Measurements from ENCODE around the gene GOLGA5. TPM values are rescaled to one million over a fixed set of nuclear protein-coding genes. Genes with fewer than 3 reads are reported as not detected.

GOLGA5 gene
- total RNA-seq, 1 experiment from 2014 or later = 23.5 TPM

- ChIA-PET POLR2A (ENCODE audit: unreplicated experiment) (no interaction called here), CTCF (interaction anchor here (0.6 kb wide), 1 partner anchor 360 kb away, joined by 8 read pairs; no protein-coding TSS in a partner anchor)
- Histone ChIP-seq H3K79me2 (ENCODE audit: low read length) (peaks cover 65% of the 10 kb centered on the region), H3K4me2 (ENCODE audit: low read length) (peak overlapping the region; percentile 4; the same call in 1 of the 2 replicates), H2AFZ (ENCODE audit: low read length) (no peak overlapping the region), H3F3A (ENCODE audit: low read length, unreplicated experiment) (no peaks in the 10 kb centered on the region), H3K9me2 (replicated peaks; ENCODE audit: low read length) (no peaks in the 10 kb centered on the region), H3K27ac (ENCODE audit: low read length) (no peak overlapping the region), H3K27me3 (ENCODE audit: low read length) (no peaks in the 10 kb centered on the region), H4K20me1 (ENCODE audit: low read length) (no peaks in the 10 kb centered on the region), H3K9ac (ENCODE audit: low read length) (no peak overlapping the region), H3K4me1 (ENCODE audit: insufficient read depth, low read length) (0 out of 2 replicates have a peak, but pooled peaks cover 4% of the 10 kb centered on the region), H3K9me3 (ENCODE audit: low read length) (no peaks in the 10 kb centered on the region), H3K36me3 (ENCODE audit: low read depth, low read length) (peaks cover 13% of the 10 kb centered on the region; the same call in 1 of the 2 replicates), H3K4me3 (ENCODE audit: low read length) (no peak overlapping the region)
- DNase-seq (no peak), ATAC-seq (no peak)
- no peak for TF ChIP-seq EZH2 (IDR thresholded peaks at IDR 0.05; ENCODE audit: low read length, unreplicated experiment)
- TF ChIP-seq, protein P1, sequence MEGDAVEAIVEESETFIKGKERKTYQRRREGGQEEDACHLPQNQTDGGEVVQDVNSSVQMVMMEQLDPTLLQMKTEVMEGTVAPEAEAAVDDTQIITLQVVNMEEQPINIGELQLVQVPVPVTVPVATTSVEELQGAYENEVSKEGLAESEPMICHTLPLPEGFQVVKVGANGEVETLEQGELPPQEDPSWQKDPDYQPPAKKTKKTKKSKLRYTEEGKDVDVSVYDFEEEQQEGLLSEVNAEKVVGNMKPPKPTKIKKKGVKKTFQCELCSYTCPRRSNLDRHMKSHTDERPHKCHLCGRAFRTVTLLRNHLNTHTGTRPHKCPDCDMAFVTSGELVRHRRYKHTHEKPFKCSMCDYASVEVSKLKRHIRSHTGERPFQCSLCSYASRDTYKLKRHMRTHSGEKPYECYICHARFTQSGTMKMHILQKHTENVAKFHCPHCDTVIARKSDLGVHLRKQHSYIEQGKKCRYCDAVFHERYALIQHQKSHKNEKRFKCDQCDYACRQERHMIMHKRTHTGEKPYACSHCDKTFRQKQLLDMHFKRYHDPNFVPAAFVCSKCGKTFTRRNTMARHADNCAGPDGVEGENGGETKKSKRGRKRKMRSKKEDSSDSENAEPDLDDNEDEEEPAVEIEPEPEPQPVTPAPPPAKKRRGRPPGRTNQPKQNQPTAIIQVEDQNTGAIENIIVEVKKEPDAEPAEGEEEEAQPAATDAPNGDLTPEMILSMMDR (conservative IDR thresholded peaks at IDR 0.05; ENCODE audit: low read depth, low read length) = no peak
- no peak for TF ChIP-seq EZH2phosphoT487 (IDR thresholded peaks at IDR 0.05; ENCODE audit: borderline replicate concordance, low read length)
- intact Hi-C loops (cut with micrococcal nuclease) = no loop called here
- no TSS peak for BruUV-seq (replicated peaks)
Observed at GRCh38 chr14:92800525-92800924, 6.4 kb downstream of the GOLGA5 start.

- ATAC-seq = no peak
Observed at GRCh38 chr14:92801917-92802316, 7.8 kb downstream of the GOLGA5 start.

GRCh38 chr14:92802678-92803077 lies 8.6 kb downstream of the GOLGA5 start:
- H3K4me1 ChIP-seq (ENCODE audit: insufficient read depth, low read length) = 0 out of 2 replicates have a peak, but pooled peaks cover 4% of the 10 kb centered on the region
- TF ChIP-seq EZH2phosphoT487 (IDR thresholded peaks at IDR 0.05; ENCODE audit: borderline replicate concordance, low read length) = no peak

More at GRCh38 chr14:92801917-92802316, 7.8 kb downstream of the GOLGA5 start:
- Histone ChIP-seq H3K9me3 (ENCODE audit: low read length) (no peaks in the 10 kb centered on the region), H3K27ac (ENCODE audit: low read length) (no peak overlapping the region), H3K36me3 (ENCODE audit: low read depth, low read length) (peaks cover 13% of the 10 kb centered on the region; the same call in 1 of the 2 replicates), H3K4me1 (ENCODE audit: insufficient read depth, low read length) (0 out of 2 replicates have a peak, but pooled peaks cover 4% of the 10 kb centered on the region), H3K4me3 (ENCODE audit: low read length) (no peak overlapping the region), H3K9me2 (replicated peaks; ENCODE audit: low read length) (no peaks in the 10 kb centered on the region), H3K4me2 (ENCODE audit: low read length) (no peak overlapping the region; the same call in 1 of the 2 replicates), H3K79me2 (ENCODE audit: low read length) (peaks cover 59% of the 10 kb centered on the region), H4K20me1 (ENCODE audit: low read length) (no peaks in the 10 kb centered on the region), H2AFZ (ENCODE audit: low read length) (no peak overlapping the region), H3F3A (ENCODE audit: low read length, unreplicated experiment) (no peaks in the 10 kb centered on the region), H3K27me3 (ENCODE audit: low read length) (no peaks in the 10 kb centered on the region), H3K9ac (ENCODE audit: low read length) (no peak overlapping the region)
- TF ChIP-seq, protein P1 (conservative IDR thresholded peaks at IDR 0.05; ENCODE audit: low read depth, low read length) = no peak
- TF ChIP-seq EZH2 (IDR thresholded peaks at IDR 0.05; ENCODE audit: low read length, unreplicated experiment) = no peak
- no peak for TF ChIP-seq EZH2phosphoT487 (IDR thresholded peaks at IDR 0.05; ENCODE audit: borderline replicate concordance, low read length)
- BruUV-seq (replicated peaks) = no TSS peak
- POLR2A ChIA-PET (ENCODE audit: unreplicated experiment) = no interaction called here
- no peak for DNase-seq
- CTCF ChIA-PET = no interaction called here
- intact Hi-C loops (cut with micrococcal nuclease) = no loop called here

More at GRCh38 chr14:92802678-92803077, 8.6 kb downstream of the GOLGA5 start:
- ATAC-seq (no peak), DNase-seq (no peak)
- no peak overlapping the region for H3K9ac ChIP-seq (ENCODE audit: low read length)
- POLR2A ChIA-PET (ENCODE audit: unreplicated experiment) = no interaction called here
- H3K4me2 ChIP-seq (ENCODE audit: low read length) = no peak overlapping the region
- H3F3A ChIP-seq (ENCODE audit: low read length, unreplicated experiment) = no peaks in the 10 kb centered on the region
- peaks cover 9% of the 10 kb centered on the region; the same call in 1 of the 2 replicates for H3K36me3 ChIP-seq (ENCODE audit: low read depth, low read length)
- H3K4me3 ChIP-seq (ENCODE audit: low read length) = no peak overlapping the region
- no peaks in the 10 kb centered on the region for H4K20me1 ChIP-seq (ENCODE audit: low read length)
- H3K79me2 ChIP-seq (ENCODE audit: low read length) = peaks cover 53% of the 10 kb centered on the region
- no peaks in the 10 kb centered on the region for H3K9me3 ChIP-seq (ENCODE audit: low read length)
- BruUV-seq (replicated peaks) = no TSS peak
- no peaks in the 10 kb centered on the region for H3K9me2 ChIP-seq (replicated peaks; ENCODE audit: low read length)
- intact Hi-C loops (cut with micrococcal nuclease) = no loop called here
- no peak overlapping the region for H2AFZ ChIP-seq (ENCODE audit: low read length)
- CTCF ChIA-PET = no interaction called here
- H3K27me3 ChIP-seq (ENCODE audit: low read length) = no peaks in the 10 kb centered on the region
- no peak overlapping the region for H3K27ac ChIP-seq (ENCODE audit: low read length)

Measured in PC-3 (cell line).